ENCODE measurements around the gene OAT. TPM values are rescaled to one million over a fixed set of nuclear protein-coding genes. Genes with fewer than 3 reads are reported as not detected.
A peak's percentile ranks its signal among the peaks of the same experiment; 100 is the strongest.
"Not testable (repeated sequence)": the region's sequence is repeated elsewhere in the genome, so short reads cannot be mapped to it uniquely, and the experiment has no call there.

The OAT gene
- total and polyA plus RNA-seq, 2 donors from 2014 or later: 44.1 to 76.6 TPM

- FAIRE-seq (no peak), DNase-seq (peak in 2 of 5 donors; percentile 45 to 63)
- Histone ChIP-seq H3K27me3 (ENCODE audit: control insufficient read depth, insufficient read depth, low read length) (peaks cover 48% of the 10 kb centered on the region), H3K4me1 (ENCODE audit: control insufficient read depth in 2 of 3, insufficient read depth in 2 of 3, low read depth in 1 of 3, low read length in 3 of 3) (peaks cover 0 to 5% (median 0%) of the 10 kb centered on the region in 3 donors), H3K9ac (ENCODE audit: low read length in 3 of 3) (no peak overlapping the region), H3K4me3 (ENCODE audit: low read length in 3 of 3) (no peak overlapping the region), H3K36me3 (ENCODE audit: control insufficient read depth in 2 of 3, insufficient read depth in 3 of 3, low read length in 3 of 3) (no peaks in the 10 kb centered on the region), H3K27ac (ENCODE audit: low read depth in 2 of 2, low read length in 2 of 2) (no peak overlapping the region), H3K9me3 (ENCODE audit: control insufficient read depth in 2 of 3, insufficient read depth in 1 of 3, low read length in 3 of 3) (no peaks in the 10 kb centered on the region)
- intact Hi-C loops (cut with DNase I): no loop called here
- no peak for TF ChIP-seq CTCF (IDR thresholded peaks at IDR 0.05; ENCODE audit: borderline replicate concordance, extremely low read depth, insufficient read depth)
Measured at GRCh38 chr10:124447751-124448466, 29.2 kb upstream of the OAT start.

- intact Hi-C loops (cut with DNase I): no loop called here
- no peak for TF ChIP-seq CTCF (IDR thresholded peaks at IDR 0.05; ENCODE audit: borderline replicate concordance, extremely low read depth, insufficient read depth)
- FAIRE-seq: no peak
- no peaks in the 10 kb centered on the region for H3K9me3 ChIP-seq (ENCODE audit: control insufficient read depth in 2 of 3, insufficient read depth in 1 of 3, low read length in 3 of 3)
- H3K9ac ChIP-seq (ENCODE audit: low read length in 3 of 3): no peak overlapping the region
- no peak overlapping the region for H3K27ac ChIP-seq (ENCODE audit: low read depth in 2 of 2, low read length in 2 of 2)
- H3K4me1 ChIP-seq (ENCODE audit: control insufficient read depth in 2 of 3, insufficient read depth in 2 of 3, low read depth in 1 of 3, low read length in 3 of 3): peaks cover 0 to 5% (median 0%) of the 10 kb centered on the region in 3 donors
- peaks cover 46% of the 10 kb centered on the region for H3K27me3 ChIP-seq (ENCODE audit: control insufficient read depth, insufficient read depth, low read length)
- H3K4me3 ChIP-seq (ENCODE audit: low read length in 3 of 3): no peak overlapping the region
- DNase-seq: no peak
- no peaks in the 10 kb centered on the region for H3K36me3 ChIP-seq (ENCODE audit: control insufficient read depth in 2 of 3, insufficient read depth in 3 of 3, low read length in 3 of 3)
Measured at GRCh38 chr10:124446830-124447750, 28.4 kb upstream of the OAT start.

GRCh38 chr10:124441694-124442093 is 23.0 kb upstream of the OAT start:
- H3K9me3 ChIP-seq (ENCODE audit: control insufficient read depth in 2 of 3, insufficient read depth in 1 of 3, low read length in 3 of 3); H3K27ac ChIP-seq (ENCODE audit: low read depth in 2 of 2, low read length in 2 of 2); DNase-seq; H3K4me3 ChIP-seq (ENCODE audit: low read length in 3 of 3); H3K36me3 ChIP-seq (ENCODE audit: control insufficient read depth in 2 of 3, insufficient read depth in 3 of 3, low read length in 3 of 3); H3K4me1 ChIP-seq (ENCODE audit: control insufficient read depth in 2 of 3, insufficient read depth in 2 of 3, low read depth in 1 of 3, low read length in 3 of 3); FAIRE-seq; H3K9ac ChIP-seq (ENCODE audit: low read length in 3 of 3); intact Hi-C loops (cut with DNase I): not testable (repeated sequence)
- H3K27me3 ChIP-seq (ENCODE audit: control insufficient read depth, insufficient read depth, low read length): peaks cover 14% of the 10 kb centered on the region

GRCh38 chr10:124436191-124436638 is 17.5 kb upstream of the OAT start:
- no peak for FAIRE-seq

GRCh38 chr10:124435683-124436082 is 17.0 kb upstream of the OAT start:
- H3K4me1 ChIP-seq (ENCODE audit: control insufficient read depth in 2 of 3, insufficient read depth in 2 of 3, low read depth in 1 of 3, low read length in 3 of 3); H3K36me3 ChIP-seq (ENCODE audit: control insufficient read depth in 2 of 3, insufficient read depth in 3 of 3, low read length in 3 of 3); intact Hi-C loops (cut with DNase I): not testable (repeated sequence)

More at GRCh38 chr10:124436191-124436638, 17.5 kb upstream of the OAT start:
- DNase-seq: no peak
- Histone ChIP-seq H3K27ac (ENCODE audit: low read depth in 2 of 2, low read length in 2 of 2) (no peak overlapping the region), H3K9ac (ENCODE audit: low read length in 3 of 3) (no peak overlapping the region), H3K4me1 (ENCODE audit: control insufficient read depth in 2 of 3, insufficient read depth in 2 of 3, low read depth in 1 of 3, low read length in 3 of 3) (no peaks in the 10 kb centered on the region), H3K36me3 (ENCODE audit: control insufficient read depth in 2 of 3, insufficient read depth in 3 of 3, low read length in 3 of 3) (no peaks in the 10 kb centered on the region), H3K4me3 (ENCODE audit: low read length in 3 of 3) (no peak overlapping the region), H3K27me3 (ENCODE audit: control insufficient read depth, insufficient read depth, low read length) (no peaks in the 10 kb centered on the region), H3K9me3 (ENCODE audit: control insufficient read depth in 2 of 3, insufficient read depth in 1 of 3, low read length in 3 of 3) (no peaks in the 10 kb centered on the region)
- TF ChIP-seq CTCF (IDR thresholded peaks at IDR 0.05; ENCODE audit: borderline replicate concordance, extremely low read depth, insufficient read depth): no peak
- intact Hi-C loops (cut with DNase I): no loop called here

More at GRCh38 chr10:124435683-124436082, 17.0 kb upstream of the OAT start:
- H3K9me3 ChIP-seq (ENCODE audit: control insufficient read depth in 2 of 3, insufficient read depth in 1 of 3, low read length in 3 of 3); H3K27ac ChIP-seq (ENCODE audit: low read depth in 2 of 2, low read length in 2 of 2); H3K4me3 ChIP-seq (ENCODE audit: low read length in 3 of 3); FAIRE-seq; H3K9ac ChIP-seq (ENCODE audit: low read length in 3 of 3); H3K27me3 ChIP-seq (ENCODE audit: control insufficient read depth, insufficient read depth, low read length); DNase-seq: not testable (repeated sequence)

Measured in kidney (tissue), 14 donors.